Naive thymus-derived CD4-positive, alpha-beta T cell (primary cell): ENCODE data around the gene INO80C. TPM values are rescaled to one million over a fixed set of nuclear protein-coding genes. Genes with fewer than 3 reads are reported as not detected.

ENCODE experiments used
- ATAC-seq: fragments of 150-1000 bp; cut with Tn5 transposase; 2 replicates; pipeline ENCODE4 v1.10.0; 2021; ENCODE audit warnings: mild to moderate bottlenecking, moderate library complexity
- CTCF ChIA-PET: fragments of 350-600 bp; sonication (Branson Sonifier 250); formaldehyde crosslinking; loops from one replicate; lab custom pipeline; 2021; ENCODE audit warnings: antibody characterized with exemption; lab: Charles Lee
- POLR2A ChIA-PET: fragments of 350-600 bp; sonication (Branson Sonifier 250); formaldehyde crosslinking; loops from one replicate; lab custom pipeline; 2021; ENCODE audit warnings: antibody characterized with exemption, inconsistent platforms; lab: Charles Lee
- DNase-seq, 9 donors: peaks; one replicate each; pipeline versions ENCODE4 v3.0.0 to v3.0.0-alpha.2; 2020 to 2022; ENCODE audit warnings: mixed read lengths in 1 of 9
- H3K27ac ChIP-seq: one replicate; pipeline ENCODE4 v1.7.0; 2013; ENCODE audit warnings: mild to moderate bottlenecking, low read depth, low read length, moderate library complexity
- H3K27me3 ChIP-seq, 2 donors: one replicate each; pipeline ENCODE4 v1.7.0; 2013; ENCODE audit warnings: low read length in 2 of 2, mild to moderate bottlenecking in 2 of 2, moderate library complexity in 2 of 2; ENCODE audit not compliant: control insufficient read depth in 2 of 2, insufficient read depth in 2 of 2
- H3K36me3 ChIP-seq, 3 experiments: 1 replicate in 2 of 3; 2 replicates in 1 of 3; pipeline ENCODE4 v1.7.0; 2013; ENCODE audit warnings: low read length in 3 of 3, mild to moderate bottlenecking in 3 of 3, moderate library complexity in 1 of 3; ENCODE audit not compliant: insufficient read depth in 3 of 3, control insufficient read depth in 2 of 3
- H3K4me1 ChIP-seq, 2 donors: one replicate each; pipeline ENCODE4 v1.7.0; 2013; ENCODE audit warnings: low read length in 2 of 2, mild to moderate bottlenecking in 2 of 2, moderate library complexity in 1 of 2; ENCODE audit not compliant: control insufficient read depth in 2 of 2, insufficient read depth in 2 of 2
- H3K4me3 ChIP-seq: 2 replicates; pipeline ENCODE4 v1.7.0; 2013; ENCODE audit warnings: mild to moderate bottlenecking, low read length
- H3K9me3 ChIP-seq, 3 experiments: 1 replicate in 2 of 3; 2 replicates in 1 of 3; pipeline ENCODE4 v1.7.0; 2013; ENCODE audit warnings: low read length in 3 of 3; ENCODE audit not compliant: control insufficient read depth in 2 of 3
- H3K27ac Mint-ChIP-seq, 9 donors: one replicate each; pipeline ENCODE4 v1.8.0; 2020 to 2022; ENCODE audit warnings: mixed read lengths in 9 of 9, mild to moderate bottlenecking in 8 of 9, moderate library complexity in 5 of 9, inconsistent platforms in 2 of 9
- H3K27me3 Mint-ChIP-seq, 5 donors: one replicate each; pipeline ENCODE4 v1.8.0; 2021 to 2022; ENCODE audit warnings: mixed read lengths in 5 of 5, mild to moderate bottlenecking in 1 of 5
- H3K36me3 Mint-ChIP-seq, 5 donors: one replicate each; pipeline ENCODE4 v1.8.0; 2020 to 2022; ENCODE audit warnings: mixed read lengths in 5 of 5, mild to moderate bottlenecking in 3 of 5, inconsistent platforms in 1 of 5
- H3K4me1 Mint-ChIP-seq, 7 donors: one replicate each; pipeline ENCODE4 v1.8.0; 2020 to 2022; ENCODE audit warnings: mixed read lengths in 7 of 7, mild to moderate bottlenecking in 3 of 7, inconsistent platforms in 1 of 7
- H3K4me3 Mint-ChIP-seq, 10 donors: one replicate each; pipeline ENCODE4 v1.8.0; 2020 to 2022; ENCODE audit warnings: mild to moderate bottlenecking in 10 of 10, mixed read lengths in 10 of 10, moderate library complexity in 6 of 10, inconsistent platforms in 2 of 10
- H3K9me3 Mint-ChIP-seq, 11 donors: one replicate each; pipeline ENCODE4 v1.8.0; 2020 to 2022; ENCODE audit warnings: mixed read lengths in 11 of 11, mild to moderate bottlenecking in 4 of 11, inconsistent platforms in 1 of 11, moderate library complexity in 1 of 11
- intact Hi-C, 2 donors: fragments of 100-400 bp; cut with micrococcal nuclease; formaldehyde crosslinking; loops; one replicate each; pipeline ENCODE4 v1.15.1; 2023
- polyA plus RNA-seq, 2 donors: library from polyadenylated mRNA; unstranded; fragments of 300-500 nt; fragmentation: Illumina TruSeq; gene quantifications; one replicate each; pipeline ENCODE4 v1.2.3, GENCODE V29; 2021
- total RNA-seq, 6 experiments: library from RNA in 5 of 6; stranded (reverse) in 5 of 6; gene quantifications; 1 replicate in 5 of 6; 2 replicates in 1 of 6; pipeline ENCODE4 v1.2.3 and lab custom pipeline; 2021 to 2026

Gene INO80C
- total and polyA plus RNA-seq, 7 experiments from 2014 or later, result 20.2 to 26.8 (median 25.7) TPM

- ChIA-PET CTCF (no interaction called here), POLR2A (no interaction called here)
- DNase-seq, result no peak
- H3K27ac ChIP-seq, result no peak overlapping the region
- Mint-ChIP-seq H3K27ac (no peak overlapping the region), H3K36me3 (no peaks in the 10 kb centered on the region), H3K4me1 (peaks cover 0 to 6% (median 0%) of the 10 kb centered on the region in 7 donors), H3K27me3 (peaks cover 0 to 11% (median 7%) of the 10 kb centered on the region in 5 donors), H3K4me3 (no peak overlapping the region), H3K9me3 (no peaks in the 10 kb centered on the region)
- no peaks in the 10 kb centered on the region for H3K4me1 ChIP-seq
- no peaks in the 10 kb centered on the region for H3K9me3 ChIP-seq
- no peaks in the 10 kb centered on the region for H3K36me3 ChIP-seq
- no peak for ATAC-seq
- H3K27me3 ChIP-seq, result no peaks in the 10 kb centered on the region
- no peak overlapping the region for H3K4me3 ChIP-seq
- intact Hi-C loops, result no loop called here
Observed at GRCh38 chr18:35442701-35443100, 55.1 kb downstream of the INO80C start.

DNA sequence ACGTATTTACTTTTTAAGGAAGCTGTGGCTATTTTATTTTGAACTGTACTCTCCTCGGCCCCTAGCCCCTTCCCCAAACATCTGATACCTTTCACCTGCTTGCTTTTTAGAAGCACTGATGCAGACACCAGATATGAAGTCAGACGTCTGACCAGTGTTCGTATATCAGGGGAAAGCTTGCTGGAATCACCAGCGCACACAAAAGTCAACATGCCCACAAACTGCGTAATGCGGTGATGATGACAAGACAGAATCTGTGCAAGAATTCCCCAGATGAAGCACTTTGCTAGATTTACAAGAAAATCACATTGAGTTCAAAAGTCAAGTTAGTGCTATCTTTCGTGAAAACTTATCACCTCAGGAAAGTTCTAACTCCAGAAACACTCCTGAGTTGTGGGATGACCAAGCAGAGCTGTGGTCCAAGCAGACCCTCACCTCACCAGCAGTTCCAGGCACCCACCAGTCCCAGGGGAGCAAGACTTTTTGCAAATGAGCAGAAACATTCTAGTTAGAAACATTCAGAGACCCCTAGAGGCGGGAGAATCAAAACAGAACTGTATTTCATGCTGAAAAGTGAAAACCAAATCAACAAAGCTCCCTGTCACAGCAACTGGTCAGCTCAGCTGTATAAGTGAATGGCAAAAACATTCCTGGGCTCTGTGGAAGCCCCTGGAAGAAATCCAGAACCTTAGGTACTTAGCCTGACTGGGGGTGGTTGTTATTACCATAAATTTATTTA lies 55.7 kb downstream of the INO80C start:
- Mint-ChIP-seq H3K36me3 (no peaks in the 10 kb centered on the region), H3K4me1 (peaks cover 0 to 6% (median 0%) of the 10 kb centered on the region in 7 donors), H3K27me3 (peaks cover 0 to 11% (median 7%) of the 10 kb centered on the region in 5 donors), H3K27ac (no peak overlapping the region), H3K9me3 (peaks cover 0 to 5% (median 0%) of the 10 kb centered on the region in 11 donors), H3K4me3 (no peak overlapping the region)
- H3K4me3 ChIP-seq, result no peak overlapping the region
- intact Hi-C loops, result no loop called here
- DNase-seq (no peak), ATAC-seq (no peak)
- ChIA-PET CTCF (interaction anchor here (0.7 kb wide), 1 partner anchor 58 kb away, joined by 3 read pairs; no protein-coding TSS in a partner anchor), POLR2A (no interaction called here)
- H3K4me1 ChIP-seq, result no peaks in the 10 kb centered on the region
- no peak overlapping the region for H3K27ac ChIP-seq
- H3K9me3 ChIP-seq, result no peaks in the 10 kb centered on the region
- H3K36me3 ChIP-seq, result no peaks in the 10 kb centered on the region
- no peaks in the 10 kb centered on the region for H3K27me3 ChIP-seq

DNA sequence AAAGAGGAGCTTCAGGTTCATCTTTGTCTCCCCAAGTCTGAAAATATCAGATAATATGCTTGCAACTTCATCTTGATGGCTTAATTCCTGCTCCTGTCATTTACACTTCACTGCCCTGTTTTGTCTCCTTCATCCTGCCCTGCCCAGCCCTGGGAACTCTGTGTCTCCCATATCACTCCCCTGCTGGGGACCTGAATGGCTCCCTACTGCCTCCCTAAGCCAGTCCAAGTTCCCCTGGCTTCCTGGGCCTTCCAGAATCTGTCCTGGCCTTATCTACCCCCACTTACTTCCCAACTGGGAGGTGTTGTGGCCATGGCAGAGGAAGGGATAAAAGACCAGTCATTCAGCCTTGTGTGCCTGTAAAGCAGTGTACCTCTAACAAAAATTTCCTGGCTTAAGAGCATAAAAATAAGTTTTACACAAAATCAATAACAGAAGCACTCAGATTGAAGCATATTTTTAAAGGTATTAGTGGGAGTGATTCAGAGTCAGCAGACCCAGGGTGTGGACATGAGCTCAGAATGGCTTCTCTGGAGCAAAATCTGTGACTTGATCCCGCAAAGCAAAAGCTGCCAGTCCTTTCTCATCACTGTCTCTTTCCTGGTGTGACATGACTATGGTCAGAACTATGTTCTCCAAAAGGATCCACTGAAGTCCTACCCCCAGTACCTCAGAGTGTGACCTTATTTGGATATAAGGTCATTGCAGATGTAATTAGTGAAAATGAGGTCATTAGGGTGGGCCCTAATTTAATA lies 59.1 kb downstream of the INO80C start:
- Mint-ChIP-seq H3K9me3 (peaks cover 2 to 21% (median 8%) of the 10 kb centered on the region in 11 donors), H3K27ac (no peak overlapping the region), H3K4me3 (no peak overlapping the region), H3K4me1 (peaks cover 0 to 6% (median 0%) of the 10 kb centered on the region in 7 donors), H3K27me3 (peaks cover 0 to 17% (median 11%) of the 10 kb centered on the region in 5 donors), H3K36me3 (peaks cover 0 to 5% (median 0%) of the 10 kb centered on the region in 5 donors)
- Histone ChIP-seq H3K27me3 (no peaks in the 10 kb centered on the region), H3K36me3 (no peaks in the 10 kb centered on the region), H3K27ac (no peak overlapping the region), H3K4me3 (no peak overlapping the region), H3K4me1 (no peaks in the 10 kb centered on the region), H3K9me3 (no peaks in the 10 kb centered on the region)
- DNase-seq (no peak), ATAC-seq (no peak)
- CTCF ChIA-PET, result no interaction called here
- POLR2A ChIA-PET, result no interaction called here
- intact Hi-C loops, result no loop called here

GRCh38 chr18:35437836-35438235 lies 59.9 kb downstream of the INO80C start:
- ChIA-PET CTCF (no interaction called here), POLR2A (no interaction called here)
- ATAC-seq (no peak), DNase-seq (no peak)
- Mint-ChIP-seq H3K27ac (no peak overlapping the region), H3K9me3 (peaks cover 2 to 21% (median 8%) of the 10 kb centered on the region in 11 donors), H3K36me3 (peaks cover 0 to 5% (median 0%) of the 10 kb centered on the region in 5 donors), H3K4me3 (no peak overlapping the region), H3K4me1 (no peaks in the 10 kb centered on the region), H3K27me3 (peaks cover 0 to 17% (median 9%) of the 10 kb centered on the region in 5 donors)
- Histone ChIP-seq H3K36me3 (no peaks in the 10 kb centered on the region), H3K27me3 (no peaks in the 10 kb centered on the region), H3K4me1 (no peaks in the 10 kb centered on the region), H3K9me3 (no peaks in the 10 kb centered on the region), H3K4me3 (no peak overlapping the region), H3K27ac (no peak overlapping the region)
- intact Hi-C loops, result no loop called here

DNA sequence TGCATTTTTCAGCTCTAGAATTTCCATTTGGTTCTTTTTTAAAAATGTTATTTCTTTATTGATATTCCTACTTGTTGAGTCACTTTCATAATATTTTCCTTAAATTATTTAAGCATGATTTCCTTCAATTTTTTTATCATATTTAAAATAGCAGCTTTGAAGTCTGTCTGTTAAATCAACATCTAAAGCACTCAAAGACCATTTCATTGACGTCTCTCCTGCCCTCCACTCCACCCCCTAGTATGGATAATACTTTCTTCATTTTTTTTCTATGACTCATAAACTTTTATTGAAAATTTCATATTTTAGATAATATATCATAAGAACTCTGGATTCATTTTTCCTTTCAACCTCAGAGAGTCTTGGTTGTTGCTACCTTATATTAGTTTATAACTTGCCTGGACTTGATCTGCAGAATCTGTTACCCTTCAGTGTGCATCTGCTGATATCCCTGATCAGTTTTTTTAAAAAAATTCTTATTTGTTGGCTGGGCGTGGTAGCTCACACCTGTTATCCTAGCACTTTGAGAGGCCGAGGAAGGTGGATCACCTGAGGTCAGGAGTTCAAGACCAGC lies 61.6 kb downstream of the INO80C start:
- no peak for ATAC-seq

GRCh38 chr18:35435401-35435800 lies 62.4 kb downstream of the INO80C start:
- H3K9me3 ChIP-seq, result no peaks in the 10 kb centered on the region
- H3K36me3 Mint-ChIP-seq, result peaks cover 0 to 5% (median 0%) of the 10 kb centered on the region in 5 donors
- no peak overlapping the region for H3K4me3 ChIP-seq
- no peak overlapping the region for H3K27ac ChIP-seq
- H3K4me1 Mint-ChIP-seq, result no peaks in the 10 kb centered on the region
- ChIA-PET CTCF (no interaction called here), POLR2A (no interaction called here)
- no peak overlapping the region for H3K4me3 Mint-ChIP-seq
- H3K9me3 Mint-ChIP-seq, result peaks cover 2 to 21% (median 8%) of the 10 kb centered on the region in 11 donors
- H3K4me1 ChIP-seq, result no peaks in the 10 kb centered on the region
- H3K36me3 ChIP-seq, result no peaks in the 10 kb centered on the region
- intact Hi-C loops, result no loop called here
- H3K27ac Mint-ChIP-seq, result no peak overlapping the region
- H3K27me3 Mint-ChIP-seq, result peaks cover 0 to 14% (median 7%) of the 10 kb centered on the region in 5 donors
- DNase-seq (no peak), ATAC-seq (no peak)
- no peaks in the 10 kb centered on the region for H3K27me3 ChIP-seq

More for the DNA sequence above, 61.6 kb downstream of the INO80C start:
- H3K4me3 Mint-ChIP-seq, result no peak overlapping the region
- no peak overlapping the region for H3K27ac ChIP-seq
- no peaks in the 10 kb centered on the region for H3K4me1 ChIP-seq
- H3K27me3 Mint-ChIP-seq, result peaks cover 0 to 14% (median 7%) of the 10 kb centered on the region in 5 donors
- no peaks in the 10 kb centered on the region for H3K27me3 ChIP-seq
- H3K9me3 ChIP-seq, result no peaks in the 10 kb centered on the region
- DNase-seq, result no peak
- H3K36me3 ChIP-seq, result no peaks in the 10 kb centered on the region
- CTCF ChIA-PET, result no interaction called here
- POLR2A ChIA-PET, result no interaction called here
- H3K4me3 ChIP-seq, result no peak overlapping the region
- H3K36me3 Mint-ChIP-seq, result peaks cover 0 to 5% (median 0%) of the 10 kb centered on the region in 5 donors
- intact Hi-C loops, result no loop called here
- H3K27ac Mint-ChIP-seq, result no peak overlapping the region
- no peaks in the 10 kb centered on the region for H3K4me1 Mint-ChIP-seq
- peaks cover 2 to 21% (median 8%) of the 10 kb centered on the region in 11 donors for H3K9me3 Mint-ChIP-seq
